ENCODE data around the gene PARP8.

PARP8 gene

GRCh38 chr5:50888751-50889150 lies 222.3 kb downstream of the PARP8 start:
- Mint-ChIP-seq H3K9me3 (peaks cover 3% of the 10 kb centered on the region), H3K36me3 (no peaks in the 10 kb centered on the region), H3K27me3 (peaks cover 9% of the 10 kb centered on the region), H3K27ac (no peak overlapping the region), H3K4me3 (no peak overlapping the region), H3K4me1 (no peaks in the 10 kb centered on the region)
- ATAC-seq = no peak

DNA sequence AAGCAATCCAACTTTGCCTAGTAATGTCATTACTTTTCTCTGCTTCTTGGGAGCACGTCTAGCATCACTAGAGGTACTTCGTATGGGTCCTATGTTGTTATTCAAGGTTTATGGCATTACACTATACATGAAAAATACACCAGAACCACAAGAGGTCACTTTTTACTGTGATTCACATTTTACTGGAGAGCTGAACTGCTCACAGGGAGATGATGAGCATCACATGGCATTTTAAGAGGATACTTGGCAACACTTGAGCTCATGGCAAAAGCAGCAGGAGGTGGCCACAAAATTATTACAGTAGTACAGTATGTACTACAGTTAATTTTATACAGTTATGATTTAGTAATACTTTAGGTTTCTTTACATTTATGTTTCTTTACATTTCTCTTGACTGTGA lies 223.4 kb downstream of the PARP8 start:
- Mint-ChIP-seq H3K4me3 (no peak overlapping the region), H3K27me3 (peaks cover 6% of the 10 kb centered on the region), H3K9me3 (peaks cover 3% of the 10 kb centered on the region), H3K27ac (no peak overlapping the region), H3K36me3 (no peaks in the 10 kb centered on the region), H3K4me1 (no peaks in the 10 kb centered on the region)
- no peak for ATAC-seq
